Measurements from ENCODE around the gene PON3.

GRCh38 chr7:95373323-95373722, 22.9 kb downstream of the PON3 start:
- TF ChIP-seq CTCF (IDR thresholded peaks at IDR 0.05) = no peak
- no peak for TF ChIP-seq POLR2A (IDR thresholded peaks at IDR 0.05)

Measured in esophagus squamous epithelium (tissue), 4 donors.